Measurements from ENCODE around the gene SPEF2.

The SPEF2 gene

DNA sequence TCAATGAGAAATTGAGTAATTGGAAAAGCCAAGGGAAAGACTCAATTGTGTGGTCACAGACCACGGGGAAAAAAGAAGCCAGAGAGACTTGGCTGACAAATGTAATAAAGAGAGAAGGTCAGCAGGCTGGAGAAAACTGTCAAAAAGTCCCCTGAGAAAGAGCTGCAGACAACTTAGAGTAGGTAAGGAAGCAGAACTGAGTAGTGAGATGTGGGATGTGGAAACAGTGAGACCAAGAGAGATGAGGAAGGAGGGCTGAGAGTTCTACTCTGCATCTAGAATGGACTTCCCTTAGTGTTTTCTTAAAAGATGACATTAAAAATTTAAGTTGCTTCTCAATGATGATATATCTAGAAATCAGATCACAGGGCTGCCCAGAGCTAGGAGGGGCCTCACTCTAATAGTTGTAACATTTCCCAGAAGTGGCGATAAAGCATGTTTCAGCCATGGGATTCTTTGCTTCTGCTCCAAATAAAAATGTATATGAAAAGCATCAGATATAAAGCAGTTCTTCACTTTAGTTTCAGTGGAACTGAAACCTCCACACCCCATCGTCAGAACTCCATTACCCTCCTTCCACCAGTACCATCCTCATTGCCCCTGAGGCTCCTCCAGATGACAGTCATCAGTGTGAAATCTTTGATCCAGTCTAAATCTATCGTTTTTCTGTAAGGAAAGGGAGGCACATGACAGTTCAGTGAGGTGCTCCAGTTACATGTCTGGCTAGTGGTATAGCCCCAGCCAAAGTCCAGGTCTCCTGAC is 80.6 kb downstream of the SPEF2 start:
- no peaks in the 10 kb centered on the region for H3K9me3 ChIP-seq (ENCODE audit: low read length)
- no peaks in the 10 kb centered on the region for H3K36me3 ChIP-seq (ENCODE audit: insufficient read depth, low read length)
- peaks cover 15% of the 10 kb centered on the region for H3K4me1 ChIP-seq (ENCODE audit: insufficient read depth, low read length, severe bottlenecking)
- H3K9me2 ChIP-seq (ENCODE audit: low read depth, low read length): no peaks in the 10 kb centered on the region
- no peak overlapping the region for H3K27ac ChIP-seq (ENCODE audit: low read depth, low read length, poor library complexity, severe bottlenecking)
- no peaks in the 10 kb centered on the region for H3F3A ChIP-seq (ENCODE audit: insufficient read depth, low read length)
- H3K4me2 ChIP-seq (ENCODE audit: low read length): no peak overlapping the region
- no peak overlapping the region for H3K9ac ChIP-seq (ENCODE audit: low read length)
- no peak overlapping the region for H2AFZ ChIP-seq (ENCODE audit: low read length)
- no peak overlapping the region for H3K4me3 ChIP-seq (ENCODE audit: low read depth, low read length, poor library complexity, severe bottlenecking)
- no peaks in the 10 kb centered on the region for H3K79me2 ChIP-seq (ENCODE audit: insufficient read depth, low read length)
- H3K27me3 ChIP-seq (ENCODE audit: insufficient read depth, low read length): no peaks in the 10 kb centered on the region
- H4K20me1 ChIP-seq (ENCODE audit: insufficient read depth, low read length): no peaks in the 10 kb centered on the region
- TF ChIP-seq, protein P1, sequence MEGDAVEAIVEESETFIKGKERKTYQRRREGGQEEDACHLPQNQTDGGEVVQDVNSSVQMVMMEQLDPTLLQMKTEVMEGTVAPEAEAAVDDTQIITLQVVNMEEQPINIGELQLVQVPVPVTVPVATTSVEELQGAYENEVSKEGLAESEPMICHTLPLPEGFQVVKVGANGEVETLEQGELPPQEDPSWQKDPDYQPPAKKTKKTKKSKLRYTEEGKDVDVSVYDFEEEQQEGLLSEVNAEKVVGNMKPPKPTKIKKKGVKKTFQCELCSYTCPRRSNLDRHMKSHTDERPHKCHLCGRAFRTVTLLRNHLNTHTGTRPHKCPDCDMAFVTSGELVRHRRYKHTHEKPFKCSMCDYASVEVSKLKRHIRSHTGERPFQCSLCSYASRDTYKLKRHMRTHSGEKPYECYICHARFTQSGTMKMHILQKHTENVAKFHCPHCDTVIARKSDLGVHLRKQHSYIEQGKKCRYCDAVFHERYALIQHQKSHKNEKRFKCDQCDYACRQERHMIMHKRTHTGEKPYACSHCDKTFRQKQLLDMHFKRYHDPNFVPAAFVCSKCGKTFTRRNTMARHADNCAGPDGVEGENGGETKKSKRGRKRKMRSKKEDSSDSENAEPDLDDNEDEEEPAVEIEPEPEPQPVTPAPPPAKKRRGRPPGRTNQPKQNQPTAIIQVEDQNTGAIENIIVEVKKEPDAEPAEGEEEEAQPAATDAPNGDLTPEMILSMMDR (IDR thresholded peaks at IDR 0.05; ENCODE audit: low read length): no peak
- no peak for TF ChIP-seq EZH2 (IDR thresholded peaks at IDR 0.05; ENCODE audit: borderline replicate concordance, low read length)

DNA sequence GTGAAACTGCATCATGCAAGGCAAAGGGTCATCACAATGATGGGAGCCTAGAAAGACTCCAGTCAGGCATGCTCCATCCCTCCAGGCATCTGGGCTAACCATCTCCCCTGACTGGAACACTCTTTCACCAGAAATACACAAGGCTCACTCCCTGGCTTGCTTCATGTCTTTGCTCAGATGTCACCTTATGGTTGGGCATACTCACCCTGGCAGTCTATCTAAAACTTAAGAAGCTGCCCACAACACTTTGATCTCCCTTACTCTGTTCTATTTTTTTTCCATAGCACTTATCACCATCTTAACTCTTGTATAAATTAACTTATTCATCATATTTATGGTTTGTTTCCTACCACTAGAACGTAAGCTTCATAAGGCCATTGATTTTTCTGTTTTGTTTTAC is 90.0 kb downstream of the SPEF2 start:
- H3F3A ChIP-seq (ENCODE audit: insufficient read depth, low read length): no peaks in the 10 kb centered on the region
- TF ChIP-seq, protein P1 (IDR thresholded peaks at IDR 0.05; ENCODE audit: low read length): no peak
- TF ChIP-seq EZH2 (IDR thresholded peaks at IDR 0.05; ENCODE audit: borderline replicate concordance, low read length): no peak

DNA sequence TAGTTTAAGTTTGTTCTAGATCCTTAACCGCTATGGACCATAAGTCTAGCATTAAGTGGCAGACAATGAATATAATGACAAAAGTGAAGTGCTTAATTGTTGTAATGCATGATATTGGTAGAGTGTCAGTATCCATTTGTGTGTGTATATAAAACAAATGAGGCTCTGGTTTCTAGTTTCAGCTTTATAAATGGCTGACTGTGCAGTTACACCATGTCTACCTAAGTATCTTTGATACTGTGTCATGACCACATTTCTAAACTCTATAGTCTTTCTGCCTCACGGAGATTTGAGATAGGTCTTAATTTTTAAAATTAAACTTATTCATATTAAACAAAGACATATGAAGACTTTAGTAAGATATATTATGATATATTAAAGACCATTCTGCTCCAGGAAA is 92.0 kb downstream of the SPEF2 start:
- no peaks in the 10 kb centered on the region for H3K27me3 ChIP-seq (ENCODE audit: insufficient read depth, low read length)
- H3K36me3 ChIP-seq (ENCODE audit: insufficient read depth, low read length): no peaks in the 10 kb centered on the region
- no peak overlapping the region for H3K9ac ChIP-seq (ENCODE audit: low read length)
- no peak for TF ChIP-seq EZH2 (IDR thresholded peaks at IDR 0.05; ENCODE audit: borderline replicate concordance, low read length)
- H3F3A ChIP-seq (ENCODE audit: insufficient read depth, low read length): no peaks in the 10 kb centered on the region
- no peaks in the 10 kb centered on the region for H4K20me1 ChIP-seq (ENCODE audit: insufficient read depth, low read length)
- H2AFZ ChIP-seq (ENCODE audit: low read length): no peak overlapping the region
- H3K27ac ChIP-seq (ENCODE audit: low read depth, low read length, poor library complexity, severe bottlenecking): no peak overlapping the region
- H3K9me2 ChIP-seq (ENCODE audit: low read depth, low read length): no peaks in the 10 kb centered on the region
- no peak overlapping the region for H3K4me2 ChIP-seq (ENCODE audit: low read length)
- no peaks in the 10 kb centered on the region for H3K4me1 ChIP-seq (ENCODE audit: insufficient read depth, low read length, severe bottlenecking)
- no peak overlapping the region for H3K4me3 ChIP-seq (ENCODE audit: low read depth, low read length, poor library complexity, severe bottlenecking)
- no peaks in the 10 kb centered on the region for H3K9me3 ChIP-seq (ENCODE audit: low read length)
- no peaks in the 10 kb centered on the region for H3K79me2 ChIP-seq (ENCODE audit: insufficient read depth, low read length)

More for the DNA sequence above, 90.0 kb downstream of the SPEF2 start:
- Histone ChIP-seq H3K4me3 (ENCODE audit: low read depth, low read length, poor library complexity, severe bottlenecking) (no peak overlapping the region), H3K27me3 (ENCODE audit: insufficient read depth, low read length) (no peaks in the 10 kb centered on the region), H3K27ac (ENCODE audit: low read depth, low read length, poor library complexity, severe bottlenecking) (no peak overlapping the region), H3K9me3 (ENCODE audit: low read length) (no peaks in the 10 kb centered on the region), H2AFZ (ENCODE audit: low read length) (no peak overlapping the region), H3K4me2 (ENCODE audit: low read length) (no peak overlapping the region), H3K79me2 (ENCODE audit: insufficient read depth, low read length) (no peaks in the 10 kb centered on the region), H3K9ac (ENCODE audit: low read length) (no peak overlapping the region), H3K4me1 (ENCODE audit: insufficient read depth, low read length, severe bottlenecking) (no peaks in the 10 kb centered on the region), H3K9me2 (ENCODE audit: low read depth, low read length) (no peaks in the 10 kb centered on the region), H4K20me1 (ENCODE audit: insufficient read depth, low read length) (no peaks in the 10 kb centered on the region), H3K36me3 (ENCODE audit: insufficient read depth, low read length) (no peaks in the 10 kb centered on the region)

DNA sequence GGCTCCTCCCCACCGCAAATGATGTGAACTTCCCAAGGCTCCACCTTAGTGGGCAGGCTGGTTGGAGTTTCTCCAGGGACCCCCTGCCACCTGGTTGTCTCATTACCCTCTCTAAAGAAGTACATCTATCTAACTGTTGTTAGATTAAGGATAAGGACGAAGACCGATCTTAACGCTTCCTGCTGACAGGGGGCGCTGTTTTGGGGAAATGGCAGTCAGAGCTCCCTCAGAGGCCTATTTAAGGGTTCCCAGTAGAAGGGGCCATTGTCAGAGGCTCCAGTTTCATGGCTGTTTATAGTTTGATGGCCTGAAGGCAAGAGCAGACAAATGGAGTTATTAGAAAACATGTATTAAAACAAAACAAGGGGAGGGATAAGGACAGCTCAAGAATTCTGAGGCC is 100.1 kb downstream of the SPEF2 start:
- Histone ChIP-seq H4K20me1 (ENCODE audit: insufficient read depth, low read length) (no peaks in the 10 kb centered on the region), H3K27me3 (ENCODE audit: insufficient read depth, low read length) (no peaks in the 10 kb centered on the region), H3K9ac (ENCODE audit: low read length) (no peak overlapping the region), H3K4me1 (ENCODE audit: insufficient read depth, low read length, severe bottlenecking) (no peaks in the 10 kb centered on the region), H3K4me3 (ENCODE audit: low read depth, low read length, poor library complexity, severe bottlenecking) (no peak overlapping the region), H3F3A (ENCODE audit: insufficient read depth, low read length) (no peaks in the 10 kb centered on the region), H3K27ac (ENCODE audit: low read depth, low read length, poor library complexity, severe bottlenecking) (no peak overlapping the region), H3K9me2 (ENCODE audit: low read depth, low read length) (no peaks in the 10 kb centered on the region), H3K9me3 (ENCODE audit: low read length) (peaks cover 5% of the 10 kb centered on the region; the same call in 1 of the 2 replicates), H3K79me2 (ENCODE audit: insufficient read depth, low read length) (no peaks in the 10 kb centered on the region), H2AFZ (ENCODE audit: low read length) (no peak overlapping the region), H3K4me2 (ENCODE audit: low read length) (no peak overlapping the region), H3K36me3 (ENCODE audit: insufficient read depth, low read length) (no peaks in the 10 kb centered on the region; the same call in 1 of the 2 replicates)
- TF ChIP-seq EZH2 (IDR thresholded peaks at IDR 0.05; ENCODE audit: borderline replicate concordance, low read length): no peak
- TF ChIP-seq, protein P1 (IDR thresholded peaks at IDR 0.05; ENCODE audit: low read length): peak; percentile 19; the same call in 1 of the 2 replicates
